ENCODE measurements around the gene FSD2. TPM values are rescaled to one million over a fixed set of nuclear protein-coding genes. Genes with fewer than 3 reads are reported as not detected.

The FSD2 gene
- total RNA-seq, 2 donors from 2014 or later, result not detected

DNA sequence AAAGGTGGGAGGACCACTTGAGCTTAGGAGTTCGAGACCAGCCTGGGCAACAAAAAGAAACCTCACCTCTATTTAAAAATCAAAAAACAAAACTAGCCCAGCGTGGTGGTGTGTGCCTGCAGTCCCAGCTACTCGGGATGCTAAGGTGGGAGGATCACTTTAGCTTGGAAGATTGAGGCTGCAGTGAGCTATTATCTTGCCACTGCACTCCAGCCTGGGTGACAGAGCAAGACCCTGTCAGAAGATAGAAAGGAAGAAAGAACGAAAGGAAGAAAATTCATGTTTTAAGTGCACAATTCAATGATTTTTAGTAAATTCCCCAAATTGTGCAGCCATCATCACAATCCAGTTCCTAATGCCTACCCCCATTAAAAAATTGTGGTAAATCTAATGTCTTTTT is 7.8 kb downstream of the FSD2 start:
- no peak for DNase-seq

GRCh38 chr15:82793737-82794136 is 12.1 kb downstream of the FSD2 start:
- H3K9me3 ChIP-seq (ENCODE audit: control insufficient read depth, low read length), result peaks cover 10% of the 10 kb centered on the region
- no peaks in the 10 kb centered on the region for H3K4me1 Mint-ChIP-seq
- peaks cover 25% of the 10 kb centered on the region for H3K27me3 Mint-ChIP-seq (ENCODE audit: insufficient read depth)
- H3K4me3 Mint-ChIP-seq, result no peak overlapping the region
- no peak overlapping the region for H3K9ac ChIP-seq (ENCODE audit: extremely low read depth, low read length, poor library complexity, severe bottlenecking)
- no peaks in the 10 kb centered on the region for H3K36me3 Mint-ChIP-seq (ENCODE audit: low read depth)
- TF ChIP-seq, protein P1, sequence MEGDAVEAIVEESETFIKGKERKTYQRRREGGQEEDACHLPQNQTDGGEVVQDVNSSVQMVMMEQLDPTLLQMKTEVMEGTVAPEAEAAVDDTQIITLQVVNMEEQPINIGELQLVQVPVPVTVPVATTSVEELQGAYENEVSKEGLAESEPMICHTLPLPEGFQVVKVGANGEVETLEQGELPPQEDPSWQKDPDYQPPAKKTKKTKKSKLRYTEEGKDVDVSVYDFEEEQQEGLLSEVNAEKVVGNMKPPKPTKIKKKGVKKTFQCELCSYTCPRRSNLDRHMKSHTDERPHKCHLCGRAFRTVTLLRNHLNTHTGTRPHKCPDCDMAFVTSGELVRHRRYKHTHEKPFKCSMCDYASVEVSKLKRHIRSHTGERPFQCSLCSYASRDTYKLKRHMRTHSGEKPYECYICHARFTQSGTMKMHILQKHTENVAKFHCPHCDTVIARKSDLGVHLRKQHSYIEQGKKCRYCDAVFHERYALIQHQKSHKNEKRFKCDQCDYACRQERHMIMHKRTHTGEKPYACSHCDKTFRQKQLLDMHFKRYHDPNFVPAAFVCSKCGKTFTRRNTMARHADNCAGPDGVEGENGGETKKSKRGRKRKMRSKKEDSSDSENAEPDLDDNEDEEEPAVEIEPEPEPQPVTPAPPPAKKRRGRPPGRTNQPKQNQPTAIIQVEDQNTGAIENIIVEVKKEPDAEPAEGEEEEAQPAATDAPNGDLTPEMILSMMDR (conservative IDR thresholded peaks at IDR 0.05), result no peak
- no peak for DNase-seq
- no peaks in the 10 kb centered on the region for H3K4me1 ChIP-seq (ENCODE audit: control insufficient read depth, insufficient read depth, low read length)
- H3K36me3 ChIP-seq (ENCODE audit: control insufficient read depth, insufficient read depth, low read length), result no peaks in the 10 kb centered on the region
- peaks cover 11% of the 10 kb centered on the region for H3K9me3 Mint-ChIP-seq
- H3K27me3 ChIP-seq (ENCODE audit: control insufficient read depth, insufficient read depth, low read length, poor library complexity, severe bottlenecking), result peaks cover 10% of the 10 kb centered on the region
- no peak overlapping the region for H3K4me3 ChIP-seq (ENCODE audit: low read length)
- H3K27ac ChIP-seq (ENCODE audit: low read depth, low read length), result no peak overlapping the region
- H3K27ac Mint-ChIP-seq, result no peak overlapping the region

More for the DNA sequence above, 7.8 kb downstream of the FSD2 start:
- Mint-ChIP-seq H3K4me1 (no peaks in the 10 kb centered on the region), H3K27me3 (ENCODE audit: insufficient read depth) (peaks cover 51% of the 10 kb centered on the region), H3K27ac (no peak overlapping the region), H3K36me3 (ENCODE audit: low read depth) (no peaks in the 10 kb centered on the region), H3K9me3 (peaks cover 10% of the 10 kb centered on the region), H3K4me3 (no peak overlapping the region)
- no peak overlapping the region for H3K9ac ChIP-seq (ENCODE audit: extremely low read depth, low read length, poor library complexity, severe bottlenecking)
- H3K9me3 ChIP-seq (ENCODE audit: control insufficient read depth, low read length), result peaks cover 10% of the 10 kb centered on the region
- WGBS, 2 experiments (ENCODE audit: insufficient coverage in 1 of 2, insufficient read length in 1 of 2), result 63 to 82% methylated on average over 2 to 4 of the region's 4 CpGs
- TF ChIP-seq, protein P1 (conservative IDR thresholded peaks at IDR 0.05), result no peak
- H3K36me3 ChIP-seq (ENCODE audit: control insufficient read depth, insufficient read depth, low read length), result no peaks in the 10 kb centered on the region
- no peak overlapping the region for H3K27ac ChIP-seq (ENCODE audit: low read depth, low read length)
- H3K4me1 ChIP-seq (ENCODE audit: control insufficient read depth, insufficient read depth, low read length), result no peaks in the 10 kb centered on the region
- no peak overlapping the region for H3K4me3 ChIP-seq (ENCODE audit: low read length)
- peaks cover 38% of the 10 kb centered on the region for H3K27me3 ChIP-seq (ENCODE audit: control insufficient read depth, insufficient read depth, low read length, poor library complexity, severe bottlenecking)

GRCh38 chr15:82792068-82792467 is 13.8 kb downstream of the FSD2 start:
- H3K27ac ChIP-seq (ENCODE audit: low read depth, low read length), result no peak overlapping the region
- Mint-ChIP-seq H3K27me3 (ENCODE audit: insufficient read depth) (peaks cover 21% of the 10 kb centered on the region), H3K4me1 (no peaks in the 10 kb centered on the region), H3K36me3 (ENCODE audit: low read depth) (no peaks in the 10 kb centered on the region), H3K27ac (no peak overlapping the region), H3K9me3 (peaks cover 11% of the 10 kb centered on the region), H3K4me3 (no peak overlapping the region)
- TF ChIP-seq, protein P1 (conservative IDR thresholded peaks at IDR 0.05), result no peak
- no peaks in the 10 kb centered on the region for H3K4me1 ChIP-seq (ENCODE audit: control insufficient read depth, insufficient read depth, low read length)
- no peaks in the 10 kb centered on the region for H3K36me3 ChIP-seq (ENCODE audit: control insufficient read depth, insufficient read depth, low read length)
- 67% methylated on average over 1 of the region's 1 CpG; no CpG with 5 or more reads in 1 of the 2 experiments for WGBS, 2 experiments (ENCODE audit: insufficient coverage in 1 of 2, insufficient read length in 1 of 2)
- H3K9ac ChIP-seq (ENCODE audit: extremely low read depth, low read length, poor library complexity, severe bottlenecking), result no peak overlapping the region
- H3K4me3 ChIP-seq (ENCODE audit: low read length), result no peak overlapping the region
- H3K9me3 ChIP-seq (ENCODE audit: control insufficient read depth, low read length), result peaks cover 10% of the 10 kb centered on the region
- no peak for DNase-seq
- H3K27me3 ChIP-seq (ENCODE audit: control insufficient read depth, insufficient read depth, low read length, poor library complexity, severe bottlenecking), result peaks cover 7% of the 10 kb centered on the region

Measured in endodermal cell (in vitro differentiated cells).